Measurements from ENCODE around the gene EXT2.

DNA sequence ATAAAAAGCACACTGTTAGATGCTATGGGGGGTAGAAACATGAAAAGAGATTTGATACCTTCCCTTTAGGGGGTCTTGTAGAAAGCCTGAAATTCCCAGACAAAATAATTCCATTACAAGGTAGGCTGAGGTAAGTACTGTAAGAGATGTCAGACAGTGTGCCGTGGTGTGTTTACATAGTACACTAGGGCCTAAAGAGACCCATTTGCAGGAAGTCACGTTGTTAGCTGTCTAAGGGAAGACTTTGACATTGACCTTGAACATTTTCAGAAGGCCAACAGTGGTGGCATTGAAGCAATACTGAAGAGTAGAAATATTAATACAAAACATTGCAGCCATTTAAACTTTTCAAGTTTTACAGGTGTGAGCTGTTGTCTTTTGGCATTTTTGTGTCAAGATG, 30.8 kb downstream of the EXT2 start:
- TF ChIP-seq CSDC2 (CRISPR knock-in tag; IDR thresholded peaks at IDR 0.05) (no peak), ZFP30 (CRISPR knock-in tag; IDR thresholded peaks at IDR 0.05) (no peak), RARB (CRISPR knock-in tag; IDR thresholded peaks at IDR 0.05) (no peak), ARNTL (CRISPR knock-in tag; IDR thresholded peaks at IDR 0.05; ENCODE audit: borderline replicate concordance, low read depth) (no peak), GLIS3 (CRISPR knock-in tag; IDR thresholded peaks at IDR 0.05) (no peak), ZC3H10 (CRISPR knock-in tag; IDR thresholded peaks at IDR 0.05) (no peak), ZNF565 (CRISPR knock-in tag; conservative IDR thresholded peaks at IDR 0.05; ENCODE audit: low read depth) (no peak), ZFP3 (CRISPR knock-in tag; IDR thresholded peaks at IDR 0.05) (no peak), TOX (CRISPR knock-in tag; IDR thresholded peaks at IDR 0.05; ENCODE audit: borderline replicate concordance) (no peak), SNAI2 (CRISPR knock-in tag; IDR thresholded peaks at IDR 0.05) (no peak)
- TF ChIP-seq, protein P1, sequence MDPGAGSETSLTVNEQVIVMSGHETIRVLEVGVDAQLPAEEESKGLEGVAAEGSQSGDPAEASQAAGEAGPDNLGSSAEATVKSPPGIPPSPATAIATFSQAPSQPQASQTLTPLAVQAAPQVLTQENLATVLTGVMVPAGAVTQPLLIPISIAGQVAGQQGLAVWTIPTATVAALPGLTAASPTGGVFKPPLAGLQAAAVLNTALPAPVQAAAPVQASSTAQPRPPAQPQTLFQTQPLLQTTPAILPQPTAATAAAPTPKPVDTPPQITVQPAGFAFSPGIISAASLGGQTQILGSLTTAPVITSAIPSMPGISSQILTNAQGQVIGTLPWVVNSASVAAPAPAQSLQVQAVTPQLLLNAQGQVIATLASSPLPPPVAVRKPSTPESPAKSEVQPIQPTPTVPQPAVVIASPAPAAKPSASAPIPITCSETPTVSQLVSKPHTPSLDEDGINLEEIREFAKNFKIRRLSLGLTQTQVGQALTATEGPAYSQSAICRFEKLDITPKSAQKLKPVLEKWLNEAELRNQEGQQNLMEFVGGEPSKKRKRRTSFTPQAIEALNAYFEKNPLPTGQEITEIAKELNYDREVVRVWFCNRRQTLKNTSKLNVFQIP (CRISPR knock-in tag; IDR thresholded peaks at IDR 0.05; ENCODE audit: borderline replicate concordance, low read depth) = no peak
- TF ChIP-seq, protein P2, sequence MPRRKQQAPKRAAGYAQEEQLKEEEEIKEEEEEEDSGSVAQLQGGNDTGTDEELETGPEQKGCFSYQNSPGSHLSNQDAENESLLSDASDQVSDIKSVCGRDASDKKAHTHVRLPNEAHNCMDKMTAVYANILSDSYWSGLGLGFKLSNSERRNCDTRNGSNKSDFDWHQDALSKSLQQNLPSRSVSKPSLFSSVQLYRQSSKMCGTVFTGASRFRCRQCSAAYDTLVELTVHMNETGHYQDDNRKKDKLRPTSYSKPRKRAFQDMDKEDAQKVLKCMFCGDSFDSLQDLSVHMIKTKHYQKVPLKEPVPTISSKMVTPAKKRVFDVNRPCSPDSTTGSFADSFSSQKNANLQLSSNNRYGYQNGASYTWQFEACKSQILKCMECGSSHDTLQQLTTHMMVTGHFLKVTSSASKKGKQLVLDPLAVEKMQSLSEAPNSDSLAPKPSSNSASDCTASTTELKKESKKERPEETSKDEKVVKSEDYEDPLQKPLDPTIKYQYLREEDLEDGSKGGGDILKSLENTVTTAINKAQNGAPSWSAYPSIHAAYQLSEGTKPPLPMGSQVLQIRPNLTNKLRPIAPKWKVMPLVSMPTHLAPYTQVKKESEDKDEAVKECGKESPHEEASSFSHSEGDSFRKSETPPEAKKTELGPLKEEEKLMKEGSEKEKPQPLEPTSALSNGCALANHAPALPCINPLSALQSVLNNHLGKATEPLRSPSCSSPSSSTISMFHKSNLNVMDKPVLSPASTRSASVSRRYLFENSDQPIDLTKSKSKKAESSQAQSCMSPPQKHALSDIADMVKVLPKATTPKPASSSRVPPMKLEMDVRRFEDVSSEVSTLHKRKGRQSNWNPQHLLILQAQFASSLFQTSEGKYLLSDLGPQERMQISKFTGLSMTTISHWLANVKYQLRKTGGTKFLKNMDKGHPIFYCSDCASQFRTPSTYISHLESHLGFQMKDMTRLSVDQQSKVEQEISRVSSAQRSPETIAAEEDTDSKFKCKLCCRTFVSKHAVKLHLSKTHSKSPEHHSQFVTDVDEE (CRISPR knock-in tag; IDR thresholded peaks at IDR 0.05) = no peak
- TF ChIP-seq, protein P3, sequence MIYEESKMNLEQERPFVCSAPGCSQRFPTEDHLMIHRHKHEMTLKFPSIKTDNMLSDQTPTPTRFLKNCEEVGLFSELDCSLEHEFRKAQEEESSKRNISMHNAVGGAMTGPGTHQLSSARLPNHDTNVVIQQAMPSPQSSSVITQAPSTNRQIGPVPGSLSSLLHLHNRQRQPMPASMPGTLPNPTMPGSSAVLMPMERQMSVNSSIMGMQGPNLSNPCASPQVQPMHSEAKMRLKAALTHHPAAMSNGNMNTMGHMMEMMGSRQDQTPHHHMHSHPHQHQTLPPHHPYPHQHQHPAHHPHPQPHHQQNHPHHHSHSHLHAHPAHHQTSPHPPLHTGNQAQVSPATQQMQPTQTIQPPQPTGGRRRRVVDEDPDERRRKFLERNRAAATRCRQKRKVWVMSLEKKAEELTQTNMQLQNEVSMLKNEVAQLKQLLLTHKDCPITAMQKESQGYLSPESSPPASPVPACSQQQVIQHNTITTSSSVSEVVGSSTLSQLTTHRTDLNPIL (CRISPR knock-in tag; IDR thresholded peaks at IDR 0.05; ENCODE audit: low read depth) = no peak
- TF ChIP-seq, protein P4, sequence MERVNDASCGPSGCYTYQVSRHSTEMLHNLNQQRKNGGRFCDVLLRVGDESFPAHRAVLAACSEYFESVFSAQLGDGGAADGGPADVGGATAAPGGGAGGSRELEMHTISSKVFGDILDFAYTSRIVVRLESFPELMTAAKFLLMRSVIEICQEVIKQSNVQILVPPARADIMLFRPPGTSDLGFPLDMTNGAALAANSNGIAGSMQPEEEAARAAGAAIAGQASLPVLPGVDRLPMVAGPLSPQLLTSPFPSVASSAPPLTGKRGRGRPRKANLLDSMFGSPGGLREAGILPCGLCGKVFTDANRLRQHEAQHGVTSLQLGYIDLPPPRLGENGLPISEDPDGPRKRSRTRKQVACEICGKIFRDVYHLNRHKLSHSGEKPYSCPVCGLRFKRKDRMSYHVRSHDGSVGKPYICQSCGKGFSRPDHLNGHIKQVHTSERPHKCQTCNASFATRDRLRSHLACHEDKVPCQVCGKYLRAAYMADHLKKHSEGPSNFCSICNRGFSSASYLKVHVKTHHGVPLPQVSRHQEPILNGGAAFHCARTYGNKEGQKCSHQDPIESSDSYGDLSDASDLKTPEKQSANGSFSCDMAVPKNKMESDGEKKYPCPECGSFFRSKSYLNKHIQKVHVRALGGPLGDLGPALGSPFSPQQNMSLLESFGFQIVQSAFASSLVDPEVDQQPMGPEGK (CRISPR knock-in tag; IDR thresholded peaks at IDR 0.05; ENCODE audit: borderline replicate concordance) = no peak
